GM23338 (cell line): ENCODE data around the gene AFF3. TPM values are rescaled to one million over a fixed set of nuclear protein-coding genes. Genes with fewer than 3 reads are reported as not detected.

ENCODE experiments used
- ATAC-seq: fragments of 200-7000 bp; cut with Tn5 transposase; 3 replicates; pipeline ENCODE4 v1.9.1; 2020
- DNase-seq: peaks from one replicate; pipeline ENCODE4 v3.0.0-alpha.2; 2015; ENCODE audit warnings: low spot score
- H2AFZ ChIP-seq: fragments of 200-600 bp; sonication (generic); 2 replicates; pipeline ENCODE4 v1.8.0; 2016; ENCODE audit warnings: antibody characterized with exemption, mild to moderate bottlenecking, moderate library complexity
- H3F3A ChIP-seq: fragments of 200-600 bp; sonication (generic); replicated peaks from 2 replicates; pipeline ENCODE4 v1.8.0; 2017; ENCODE audit warnings: antibody characterized with exemption, mixed run types, low read depth
- H3K27ac ChIP-seq: fragments of 200-600 bp; sonication (generic); 2 replicates; pipeline ENCODE4 v1.6.1; 2016; ENCODE audit warnings: low read depth
- H3K27me3 ChIP-seq: fragments of 200-600 bp; sonication (generic); 2 replicates; pipeline ENCODE4 v1.8.0; 2016; ENCODE audit warnings: mild to moderate bottlenecking, mixed run types, moderate library complexity; ENCODE audit not compliant: insufficient read depth
- H3K36me3 ChIP-seq: fragments of 200-600 bp; sonication (generic); 2 replicates; pipeline ENCODE4 v1.8.0; 2016; ENCODE audit warnings: mild to moderate bottlenecking; ENCODE audit not compliant: insufficient read depth
- H3K4me1 ChIP-seq: fragments of 200-600 bp; sonication (generic); 2 replicates; pipeline ENCODE4 v1.8.0; 2016; ENCODE audit warnings: mild to moderate bottlenecking, moderate library complexity; ENCODE audit not compliant: insufficient read depth
- H3K4me2 ChIP-seq: fragments of 200-600 bp; sonication (generic); 2 replicates; pipeline ENCODE4 v1.7.1; 2017; ENCODE audit warnings: mixed run types
- H3K4me3 ChIP-seq: fragments of 200-600 bp; sonication (generic); 2 replicates; pipeline ENCODE4 v1.6.1; 2016; ENCODE audit warnings: mixed run types
- H3K79me2 ChIP-seq: fragments of 200-600 bp; sonication (generic); replicated peaks from 2 replicates; pipeline ENCODE4 v1.8.0; 2017; ENCODE audit warnings: mild to moderate bottlenecking; ENCODE audit not compliant: insufficient read depth
- H3K9me2 ChIP-seq: fragments of 200-600 bp; sonication (generic); 2 replicates; pipeline ENCODE4 v1.8.0; 2017; ENCODE audit not compliant: insufficient read depth
- H4K20me1 ChIP-seq: fragments of 200-600 bp; sonication (generic); replicated peaks from 2 replicates; pipeline ENCODE4 v1.8.0; 2017; ENCODE audit warnings: mild to moderate bottlenecking; ENCODE audit not compliant: insufficient read depth
- H3K27ac Mint-ChIP-seq: 2 replicates; pipeline ENCODE4 v1.8.0; 2020; ENCODE audit warnings: inconsistent platforms, mild to moderate bottlenecking, moderate library complexity, mixed read lengths
- H3K27me3 Mint-ChIP-seq: 3 replicates; pipeline ENCODE4 v1.8.0; 2022; ENCODE audit warnings: low read depth, mild to moderate bottlenecking, moderate library complexity, mixed read lengths, inconsistent platforms; ENCODE audit not compliant: insufficient read depth, poor library complexity
- H3K36me3 Mint-ChIP-seq: 3 replicates; pipeline ENCODE4 v1.8.0; 2021; ENCODE audit warnings: low read depth, mild to moderate bottlenecking, inconsistent platforms, moderate library complexity, mixed read lengths
- H3K4me1 Mint-ChIP-seq: 3 replicates; pipeline ENCODE4 v1.8.0; 2020; ENCODE audit warnings: mild to moderate bottlenecking, inconsistent platforms, mixed read lengths
- H3K4me3 Mint-ChIP-seq: 3 replicates; pipeline ENCODE4 v1.8.0; 2021; ENCODE audit warnings: moderate library complexity, mild to moderate bottlenecking, inconsistent platforms, mixed read lengths
- H3K9me3 Mint-ChIP-seq: 3 replicates; pipeline ENCODE4 v1.8.0; 2020; ENCODE audit warnings: moderate library complexity, mild to moderate bottlenecking, inconsistent platforms, mixed read lengths
- CREB1 ChIP-seq: fragments of 250-450 bp; sonication (Bioruptor Pico); IDR thresholded peaks from 2 replicates; pipeline ENCODE4 v1.5.0; 2020; ENCODE audit warnings: low read depth, mild to moderate bottlenecking, moderate library complexity
- CTCF ChIP-seq, 2 experiments: fragments of 200-600 bp in 1 of 2; sonication (generic) in 1 of 2; conservative IDR thresholded peaks; 2 replicates each; pipeline versions ENCODE4 v1.5.1 to v1.6.1; 2016 to 2017; ENCODE audit warnings: antibody characterized with exemption in 2 of 2, low read depth in 2 of 2, mild to moderate bottlenecking in 2 of 2, moderate library complexity in 1 of 2
- ETS1 ChIP-seq: IDR thresholded peaks from 2 replicates; pipeline ENCODE4 v1.6.1; 2016; ENCODE audit warnings: antibody characterized with exemption
- EZH2 ChIP-seq: fragments of 200-600 bp; sonication (generic); IDR thresholded peaks from one replicate; pipeline ENCODE4 v1.8.0; 2017; ENCODE audit warnings: antibody characterized with exemption, mild to moderate bottlenecking, low read depth; ENCODE audit not compliant: unreplicated experiment
- EZH2phosphoT487 ChIP-seq: fragments of 200-600 bp; sonication (generic); IDR thresholded peaks from one replicate; pipeline ENCODE4 v1.8.1; 2018; ENCODE audit warnings: antibody characterized with exemption; ENCODE audit not compliant: unreplicated experiment
- JUNB ChIP-seq: IDR thresholded peaks from one replicate; pipeline ENCODE4 v1.6.1; 2016; ENCODE audit warnings: antibody characterized with exemption; ENCODE audit not compliant: unreplicated experiment
- NANOG ChIP-seq: IDR thresholded peaks from 2 replicates; pipeline ENCODE4 v1.6.1; 2016; ENCODE audit warnings: antibody characterized with exemption, borderline replicate concordance
- POLR2AphosphoS5 ChIP-seq: IDR thresholded peaks from 2 replicates; pipeline ENCODE4 v1.6.1; 2016; ENCODE audit warnings: antibody characterized with exemption, low read depth
- REST ChIP-seq: IDR thresholded peaks from one replicate; pipeline ENCODE4 v1.6.1; 2018; ENCODE audit warnings: antibody characterized with exemption; ENCODE audit not compliant: unreplicated experiment
- STAT1 ChIP-seq: IDR thresholded peaks from one replicate; pipeline ENCODE4 v1.6.1; 2016; ENCODE audit warnings: antibody characterized with exemption; ENCODE audit not compliant: unreplicated experiment
- ZNF114 ChIP-seq: fragments of 250-450 bp; sonication (Bioruptor Pico); IDR thresholded peaks from 2 replicates; pipeline ENCODE4 v1.5.0; 2020; ENCODE audit warnings: mild to moderate bottlenecking, moderate library complexity
- ZNF331 ChIP-seq: fragments of 250-450 bp; sonication (Bioruptor Pico); IDR thresholded peaks from 2 replicates; pipeline ENCODE4 v1.5.0; 2020; ENCODE audit warnings: low read depth, mild to moderate bottlenecking, moderate library complexity
- ZNF462 ChIP-seq: fragments of 250-450 bp; sonication (Bioruptor Pico); IDR thresholded peaks from 2 replicates; pipeline ENCODE4 v1.5.0; 2020; ENCODE audit warnings: mild to moderate bottlenecking, moderate library complexity
- polyA plus RNA-seq: library from polyadenylated mRNA; unstranded; fragments of >200 nt; fragmentation: Nextera tagmentation; extraction: Ambion mirVana; gene quantifications from 2 replicates; pipeline ENCODE4 v1.2.1, GENCODE V29; 2016
- total RNA-seq: library from RNA; depleted of rRNA; stranded (reverse); fragments of >200 nt; shearing (Covaris generic); gene quantifications from 2 replicates; pipeline ENCODE4 v1.2.3, GENCODE V29; 2014

The AFF3 gene
- total and polyA plus RNA-seq, 2 experiments from 2014 or later, result 0.73 to 1.4 TPM

GRCh38 chr2:99714349-99714748, 428.0 kb downstream of the AFF3 start:
- ATAC-seq, result no peak
- H3K9me2 ChIP-seq, result no peaks in the 10 kb centered on the region; the same call in 1 of the 2 replicates
- no peaks in the 10 kb centered on the region for H3K27me3 Mint-ChIP-seq
- no peak overlapping the region for H3K4me2 ChIP-seq
- H3F3A ChIP-seq, result no peaks in the 10 kb centered on the region
- no peak for DNase-seq
- H3K4me3 ChIP-seq, result no peak overlapping the region
- H3K36me3 ChIP-seq, result no peaks in the 10 kb centered on the region
- no peak overlapping the region for H3K27ac ChIP-seq
- H3K27me3 ChIP-seq, result no peaks in the 10 kb centered on the region
- no peak overlapping the region for H3K27ac Mint-ChIP-seq
- no peaks in the 10 kb centered on the region for H3K79me2 ChIP-seq
- H4K20me1 ChIP-seq, result no peaks in the 10 kb centered on the region
- H3K4me1 Mint-ChIP-seq, result peaks cover 18% of the 10 kb centered on the region
- H2AFZ ChIP-seq, result no peak overlapping the region
- peaks cover 9% of the 10 kb centered on the region; the same call in 1 of the 2 replicates for H3K4me1 ChIP-seq
- no peak overlapping the region for H3K4me3 Mint-ChIP-seq
- H3K9me3 Mint-ChIP-seq, result no peaks in the 10 kb centered on the region
- no peak for TF ChIP-seq ZNF331
- no peak for TF ChIP-seq ZNF462 (CRISPR knock-in tag)
- no peak for TF ChIP-seq NANOG
- TF ChIP-seq REST, result no peak
- no peak for TF ChIP-seq STAT1
- TF ChIP-seq ETS1, result no peak
- TF ChIP-seq EZH2, result no peak
- no peak for TF ChIP-seq ZNF114 (CRISPR knock-in tag)
- no peak for TF ChIP-seq CREB1
- TF ChIP-seq JUNB, result no peak
- no peak for TF ChIP-seq POLR2AphosphoS5
- no peak for TF ChIP-seq EZH2phosphoT487
- no peak for TF ChIP-seq CTCF (conservative IDR thresholded peaks at IDR 0.05; ENCODE audit: low read depth in 2 of 2)
- no peaks in the 10 kb centered on the region for H3K36me3 Mint-ChIP-seq
